A673 (cell line): ENCODE results near the gene ALPK3.

Source experiments
- CTCF ChIP-seq: fragments of 300-800, 200-600 bp; sonication (generic); conservative IDR thresholded peaks from 2 replicates; pipeline ENCODE4 v1.5.1; 2017; ENCODE audit warnings: low read depth, mild to moderate bottlenecking, antibody characterized with exemption, low read length, moderate library complexity, mixed read lengths
- EZH2 ChIP-seq: fragments of 200-600 bp; sonication (generic); IDR thresholded peaks from 2 replicates; pipeline ENCODE4 v1.6.1; 2017; ENCODE audit warnings: borderline replicate concordance, low read depth, mild to moderate bottlenecking, mixed read lengths, antibody characterized with exemption, low read length; ENCODE audit not compliant: poor library complexity, severe bottlenecking

DNA sequence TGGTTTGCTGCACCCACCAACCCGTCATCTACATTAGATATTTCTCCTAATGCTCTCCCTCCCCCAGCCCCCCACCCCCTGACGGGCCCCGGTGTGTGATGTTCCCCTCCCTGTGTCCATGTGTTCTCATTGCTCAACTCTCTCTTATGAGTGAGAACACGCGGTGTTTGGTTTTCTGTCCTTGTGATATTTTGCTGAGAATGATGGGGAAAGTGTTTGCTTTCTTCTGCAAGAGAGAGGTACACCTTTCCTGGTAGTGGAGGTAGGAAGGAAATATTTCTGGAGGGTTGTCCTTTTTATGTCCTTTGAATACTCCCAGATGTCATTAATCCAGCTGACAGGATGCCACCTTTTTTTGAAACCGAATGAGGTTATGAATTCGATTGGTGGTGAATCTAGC lies 56.8 kb downstream of the ALPK3 start:
- TF ChIP-seq CTCF = no peak
- TF ChIP-seq EZH2 = no peak
